ACC112 (cell line): ENCODE measurements around the gene IMPG2.

ENCODE experiments used
- H2AFZ ChIP-seq: fragments of 200-600 bp; sonication (generic); one replicate; pipeline ENCODE4 v1.6.0; 2017; ENCODE audit warnings: antibody characterized with exemption, low read length; ENCODE audit not compliant: unreplicated experiment
- H3K27ac ChIP-seq: fragments of 200-600 bp; sonication (generic); 2 replicates; pipeline ENCODE4 v1.5.1; 2014; ENCODE audit warnings: low read depth, mild to moderate bottlenecking, antibody characterized with exemption, low read length, moderate library complexity
- H3K27me3 ChIP-seq: fragments of 200-600 bp; sonication (generic); 2 replicates; pipeline ENCODE4 v1.6.1; 2014; ENCODE audit warnings: mild to moderate bottlenecking, antibody characterized with exemption, low read length, moderate library complexity, mixed read lengths; ENCODE audit not compliant: insufficient read depth
- H3K36me3 ChIP-seq: fragments of 200-600 bp; sonication (generic); 2 replicates; pipeline ENCODE4 v1.6.1; 2016; ENCODE audit warnings: mild to moderate bottlenecking, antibody characterized with exemption, low read length, moderate library complexity, mixed read lengths; ENCODE audit not compliant: insufficient read depth
- H3K4me1 ChIP-seq: fragments of 200-600 bp; sonication (generic); one replicate; pipeline ENCODE4 v1.6.1; 2016; ENCODE audit warnings: low read length, mixed read lengths; ENCODE audit not compliant: insufficient read depth, unreplicated experiment, control insufficient read depth
- H3K4me3 ChIP-seq: fragments of 200-600 bp; sonication (generic); 2 replicates; pipeline ENCODE4 v1.5.1; 2014; ENCODE audit warnings: mild to moderate bottlenecking, low read depth, low read length
- H3K79me2 ChIP-seq: fragments of 200-600 bp; sonication (generic); one replicate; pipeline ENCODE4 v1.6.0; 2016; ENCODE audit warnings: low read length; ENCODE audit not compliant: control insufficient read depth, unreplicated experiment, insufficient read depth

The IMPG2 gene

DNA sequence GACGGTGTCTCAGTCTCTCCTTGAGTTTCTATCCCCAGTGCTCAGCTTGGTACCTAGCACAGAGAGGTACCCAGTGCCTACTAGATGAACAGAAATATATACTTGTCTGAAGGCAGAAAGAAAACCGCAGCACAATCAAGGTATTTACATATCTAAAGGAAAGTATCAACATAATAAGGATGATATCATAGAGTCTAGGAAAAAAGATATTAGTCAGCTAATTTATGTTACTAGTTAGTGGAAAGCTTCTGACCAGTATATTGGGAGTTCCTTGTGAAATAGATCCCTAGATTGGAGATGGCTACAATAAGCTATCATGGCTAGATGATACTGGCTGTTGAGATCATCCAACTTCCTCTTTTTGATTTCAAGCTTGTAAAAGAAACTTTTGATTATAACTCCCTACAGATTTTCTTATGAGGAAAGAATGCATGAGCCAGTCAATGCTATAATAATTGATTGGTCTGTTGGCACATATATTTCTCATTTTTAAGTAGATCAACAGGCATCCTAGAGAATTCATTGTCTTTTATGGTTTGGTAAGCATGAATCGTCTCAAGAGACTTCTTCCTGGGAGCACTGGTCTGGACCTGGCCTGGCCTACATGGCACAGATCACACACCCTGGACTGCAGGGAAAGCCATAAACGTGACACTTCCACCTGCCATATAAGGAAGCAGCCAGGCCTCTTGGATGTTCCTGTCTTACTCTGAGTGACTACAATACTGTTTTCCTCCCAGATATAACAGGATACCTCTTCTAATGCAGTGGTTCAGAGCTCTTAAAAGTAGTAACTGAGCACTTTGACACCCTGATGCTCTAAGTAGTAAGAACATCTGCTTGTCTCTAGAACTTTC, 60.7 kb downstream of the IMPG2 start:
- Histone ChIP-seq H3K79me2 (no peaks in the 10 kb centered on the region), H3K27me3 (no peaks in the 10 kb centered on the region), H3K4me1 (peaks cover 4% of the 10 kb centered on the region), H3K4me3 (no peak overlapping the region), H2AFZ (no peak overlapping the region), H3K36me3 (no peaks in the 10 kb centered on the region), H3K27ac (no peak overlapping the region)

DNA sequence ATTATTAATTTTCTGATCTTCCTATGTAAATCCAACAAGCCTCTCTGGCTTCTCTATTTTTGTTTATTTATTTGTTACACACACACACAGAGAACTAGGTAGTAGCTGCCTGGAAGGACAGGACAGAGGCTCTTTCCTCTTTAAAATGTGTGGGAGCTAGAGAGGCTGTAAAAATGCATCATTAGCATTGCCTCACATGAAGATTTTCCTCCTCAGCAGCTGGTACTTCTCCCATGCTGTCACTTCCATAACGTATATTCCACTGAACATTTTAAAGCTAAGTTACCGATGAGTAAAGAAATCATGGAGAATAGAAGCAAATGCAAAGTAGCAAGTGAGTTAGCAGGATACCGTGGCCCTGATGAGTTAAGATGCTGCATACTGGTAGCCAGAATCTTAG, 63.9 kb downstream of the IMPG2 start:
- no peak overlapping the region for H3K27ac ChIP-seq
- no peaks in the 10 kb centered on the region for H3K36me3 ChIP-seq
- peaks cover under 1% of the 10 kb centered on the region for H3K4me1 ChIP-seq
- H3K79me2 ChIP-seq: no peaks in the 10 kb centered on the region
- H3K4me3 ChIP-seq: no peak overlapping the region
- no peak overlapping the region for H2AFZ ChIP-seq
- H3K27me3 ChIP-seq: no peaks in the 10 kb centered on the region

DNA sequence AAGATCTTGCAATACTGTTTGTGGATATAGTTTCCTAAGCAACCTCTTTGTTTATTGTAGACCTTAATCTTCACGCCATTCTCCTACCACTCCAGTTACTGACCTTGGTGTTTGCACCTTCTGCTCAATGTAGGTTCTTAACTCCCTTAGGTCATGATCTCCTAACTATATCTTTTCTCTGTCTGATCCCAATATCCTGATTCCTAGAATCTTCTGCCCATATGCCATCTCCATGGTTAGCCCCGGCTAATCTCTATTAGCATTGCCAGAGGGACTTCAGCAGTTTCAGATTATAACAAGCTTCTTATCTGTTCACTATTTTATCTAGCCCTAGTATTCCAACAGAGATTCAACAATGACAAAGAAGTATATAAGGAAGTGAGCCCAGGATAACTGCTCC, 64.9 kb downstream of the IMPG2 start:
- no peak overlapping the region for H3K27ac ChIP-seq
- H3K36me3 ChIP-seq: no peaks in the 10 kb centered on the region
- H3K4me3 ChIP-seq: no peak overlapping the region
- H2AFZ ChIP-seq: no peak overlapping the region
- no peaks in the 10 kb centered on the region for H3K79me2 ChIP-seq
- no peaks in the 10 kb centered on the region for H3K4me1 ChIP-seq
- H3K27me3 ChIP-seq: no peaks in the 10 kb centered on the region

DNA sequence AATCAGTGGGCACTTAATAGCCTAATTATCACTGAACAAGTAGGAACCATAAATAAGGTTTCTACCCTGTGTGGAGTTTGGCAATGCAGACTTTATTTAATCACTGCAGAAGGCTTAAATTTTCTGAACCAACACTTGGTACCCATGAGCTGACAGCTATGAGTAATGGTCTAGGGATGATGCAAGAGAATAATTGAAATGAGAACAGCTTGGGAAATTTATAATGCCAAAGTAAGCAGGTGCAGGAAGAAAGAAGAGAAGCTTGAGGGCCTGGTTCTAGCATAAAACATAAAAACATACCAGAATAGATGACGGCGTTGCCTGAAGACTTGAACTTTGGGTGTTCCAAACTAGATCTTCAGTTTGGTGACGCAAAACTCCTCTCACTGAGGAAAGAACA, 67.0 kb downstream of the IMPG2 start:
- Histone ChIP-seq H3K27me3 (no peaks in the 10 kb centered on the region), H3K4me1 (no peaks in the 10 kb centered on the region), H3K36me3 (no peaks in the 10 kb centered on the region), H3K79me2 (no peaks in the 10 kb centered on the region), H3K4me3 (no peak overlapping the region), H2AFZ (no peak overlapping the region), H3K27ac (no peak overlapping the region)

- no peak overlapping the region for H3K4me3 ChIP-seq
- no peaks in the 10 kb centered on the region for H3K4me1 ChIP-seq
- H2AFZ ChIP-seq: no peak overlapping the region
- no peak overlapping the region for H3K27ac ChIP-seq
- H3K36me3 ChIP-seq: no peaks in the 10 kb centered on the region
- H3K79me2 ChIP-seq: no peaks in the 10 kb centered on the region
- H3K27me3 ChIP-seq: no peaks in the 10 kb centered on the region
Measured at GRCh38 chr3:101252945-101253344, 67.4 kb downstream of the IMPG2 start.

GRCh38 chr3:101252307-101252706, 68.1 kb downstream of the IMPG2 start:
- H3K79me2 ChIP-seq: no peaks in the 10 kb centered on the region
- H3K36me3 ChIP-seq: no peaks in the 10 kb centered on the region
- no peak overlapping the region for H2AFZ ChIP-seq
- no peak overlapping the region for H3K4me3 ChIP-seq
- H3K4me1 ChIP-seq: no peaks in the 10 kb centered on the region
- H3K27me3 ChIP-seq: no peaks in the 10 kb centered on the region
- H3K27ac ChIP-seq: no peak overlapping the region

DNA sequence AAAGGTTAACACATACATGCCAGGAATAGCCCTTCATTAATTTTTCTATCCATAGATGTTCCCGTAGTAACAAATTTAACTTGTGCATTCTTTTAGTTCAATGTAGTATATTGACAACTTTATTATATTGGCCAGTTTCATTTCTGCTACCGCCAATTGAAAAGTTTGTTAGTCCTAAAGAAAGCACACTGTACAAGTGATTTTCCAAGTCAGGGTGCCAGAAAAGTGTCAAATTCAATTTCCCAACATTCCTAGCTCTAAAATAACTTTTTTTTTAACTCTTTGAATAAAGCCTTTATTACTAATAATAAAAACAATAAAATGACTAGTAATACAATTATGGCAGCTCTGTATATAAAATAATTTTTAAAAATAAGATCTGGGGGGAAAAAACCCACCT, 68.9 kb downstream of the IMPG2 start:
- H3K36me3 ChIP-seq: no peaks in the 10 kb centered on the region
- no peak overlapping the region for H2AFZ ChIP-seq
- H3K27me3 ChIP-seq: no peaks in the 10 kb centered on the region
- no peak overlapping the region for H3K4me3 ChIP-seq
- H3K4me1 ChIP-seq: no peaks in the 10 kb centered on the region
- no peak overlapping the region for H3K27ac ChIP-seq
- H3K79me2 ChIP-seq: no peaks in the 10 kb centered on the region

DNA sequence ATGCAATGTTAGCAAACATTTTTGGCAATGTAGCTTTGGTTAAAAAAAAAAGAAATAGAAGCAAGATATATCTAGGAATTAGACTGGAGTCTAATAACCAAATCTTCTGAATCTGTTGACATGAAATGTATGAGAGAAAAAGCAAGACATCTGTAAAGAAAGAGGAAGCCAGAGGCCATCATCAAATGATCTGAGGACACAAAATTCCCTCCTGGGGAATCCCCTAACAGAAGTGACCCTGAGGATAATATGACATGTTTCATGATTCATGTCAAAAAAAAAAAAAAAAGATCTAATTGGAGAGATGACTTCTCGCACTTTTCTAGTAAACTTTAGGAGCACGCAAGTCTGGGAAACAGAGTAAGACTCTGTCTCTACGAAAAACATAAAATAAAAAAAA, 70.9 kb downstream of the IMPG2 start:
- no peak overlapping the region for H2AFZ ChIP-seq
- no peaks in the 10 kb centered on the region for H3K4me1 ChIP-seq
- no peak overlapping the region for H3K4me3 ChIP-seq
- H3K27me3 ChIP-seq: no peaks in the 10 kb centered on the region
- no peaks in the 10 kb centered on the region for H3K79me2 ChIP-seq
- no peak overlapping the region for H3K27ac ChIP-seq
- H3K36me3 ChIP-seq: no peaks in the 10 kb centered on the region

GRCh38 chr3:101248736-101249135, 71.6 kb downstream of the IMPG2 start:
- no peak overlapping the region for H2AFZ ChIP-seq
- H3K27me3 ChIP-seq: no peaks in the 10 kb centered on the region
- H3K79me2 ChIP-seq: no peaks in the 10 kb centered on the region
- H3K4me1 ChIP-seq: no peaks in the 10 kb centered on the region
- H3K4me3 ChIP-seq: no peak overlapping the region
- H3K36me3 ChIP-seq: no peaks in the 10 kb centered on the region
- no peak overlapping the region for H3K27ac ChIP-seq

- Histone ChIP-seq H3K27ac (no peak overlapping the region), H3K4me3 (no peak overlapping the region), H3K79me2 (no peaks in the 10 kb centered on the region), H3K27me3 (no peaks in the 10 kb centered on the region), H2AFZ (no peak overlapping the region), H3K36me3 (no peaks in the 10 kb centered on the region), H3K4me1 (no peaks in the 10 kb centered on the region)
Measured at GRCh38 chr3:101244212-101244575, 76.2 kb downstream of the IMPG2 start.
